ENCODE measurements around the gene GRM7.

DNA sequence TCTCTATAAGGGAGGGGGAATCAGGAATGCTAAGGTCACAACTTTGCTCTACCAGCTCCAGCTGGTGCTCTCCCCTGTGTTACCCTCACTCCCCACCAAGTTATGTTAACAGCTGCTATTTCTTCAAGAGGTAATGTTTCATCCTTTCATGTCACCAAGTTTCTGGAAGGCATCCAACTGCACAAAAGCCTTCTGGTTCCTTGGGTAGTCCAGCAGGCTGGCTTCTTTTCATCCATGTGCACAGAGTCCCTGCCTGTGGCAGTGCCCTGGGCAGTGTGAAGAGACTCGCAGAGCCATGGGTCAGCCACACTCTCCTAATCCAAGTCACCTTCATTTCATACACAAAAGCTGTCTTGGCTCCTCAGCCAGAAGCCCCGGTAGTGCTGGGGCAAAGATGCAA is 903.2 kb downstream of the GRM7 start:
- TF ChIP-seq CTCF (IDR thresholded peaks at IDR 0.05; ENCODE audit: poor library complexity, severe bottlenecking) (no peak), EZH2 (IDR thresholded peaks at IDR 0.05; ENCODE audit: borderline replicate concordance, insufficient read depth, low read length, poor library complexity, severe bottlenecking) (no peak), RAD21 (conservative IDR thresholded peaks at IDR 0.05) (no peak), TAF1 (IDR thresholded peaks at IDR 0.05; ENCODE audit: low read depth) (no peak), POLR2AphosphoS5 (IDR thresholded peaks at IDR 0.05) (no peak), SMC3 (conservative IDR thresholded peaks at IDR 0.05; ENCODE audit: poor library complexity) (no peak), EP300 (conservative IDR thresholded peaks at IDR 0.05; ENCODE audit: poor library complexity, severe bottlenecking) (no peak), MXI1 (conservative IDR thresholded peaks at IDR 0.05; ENCODE audit: poor library complexity, severe bottlenecking) (no peak)
- TF ChIP-seq, protein P1, sequence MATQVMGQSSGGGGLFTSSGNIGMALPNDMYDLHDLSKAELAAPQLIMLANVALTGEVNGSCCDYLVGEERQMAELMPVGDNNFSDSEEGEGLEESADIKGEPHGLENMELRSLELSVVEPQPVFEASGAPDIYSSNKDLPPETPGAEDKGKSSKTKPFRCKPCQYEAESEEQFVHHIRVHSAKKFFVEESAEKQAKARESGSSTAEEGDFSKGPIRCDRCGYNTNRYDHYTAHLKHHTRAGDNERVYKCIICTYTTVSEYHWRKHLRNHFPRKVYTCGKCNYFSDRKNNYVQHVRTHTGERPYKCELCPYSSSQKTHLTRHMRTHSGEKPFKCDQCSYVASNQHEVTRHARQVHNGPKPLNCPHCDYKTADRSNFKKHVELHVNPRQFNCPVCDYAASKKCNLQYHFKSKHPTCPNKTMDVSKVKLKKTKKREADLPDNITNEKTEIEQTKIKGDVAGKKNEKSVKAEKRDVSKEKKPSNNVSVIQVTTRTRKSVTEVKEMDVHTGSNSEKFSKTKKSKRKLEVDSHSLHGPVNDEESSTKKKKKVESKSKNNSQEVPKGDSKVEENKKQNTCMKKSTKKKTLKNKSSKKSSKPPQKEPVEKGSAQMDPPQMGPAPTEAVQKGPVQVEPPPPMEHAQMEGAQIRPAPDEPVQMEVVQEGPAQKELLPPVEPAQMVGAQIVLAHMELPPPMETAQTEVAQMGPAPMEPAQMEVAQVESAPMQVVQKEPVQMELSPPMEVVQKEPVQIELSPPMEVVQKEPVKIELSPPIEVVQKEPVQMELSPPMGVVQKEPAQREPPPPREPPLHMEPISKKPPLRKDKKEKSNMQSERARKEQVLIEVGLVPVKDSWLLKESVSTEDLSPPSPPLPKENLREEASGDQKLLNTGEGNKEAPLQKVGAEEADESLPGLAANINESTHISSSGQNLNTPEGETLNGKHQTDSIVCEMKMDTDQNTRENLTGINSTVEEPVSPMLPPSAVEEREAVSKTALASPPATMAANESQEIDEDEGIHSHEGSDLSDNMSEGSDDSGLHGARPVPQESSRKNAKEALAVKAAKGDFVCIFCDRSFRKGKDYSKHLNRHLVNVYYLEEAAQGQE (IDR thresholded peaks at IDR 0.05; ENCODE audit: borderline replicate concordance) = no peak
